RWPE2 (cell line): ENCODE measurements around the gene SMIM35.

ENCODE experiments used
- ATAC-seq: fragments of 200-7000 bp; cut with Tn5 transposase; 3 replicates; pipeline ENCODE4 v1.9.1; 2021; ENCODE audit warnings: low read depth
- DNase-seq: peaks from one replicate; pipeline ENCODE4 v3.0.0-alpha.2; 2020; ENCODE audit warnings: low spot score
- H3K27ac ChIP-seq: fragments of 450-650 bp; 2 replicates; pipeline ENCODE4 v1.5.1; 2017; ENCODE audit warnings: mild to moderate bottlenecking; ENCODE audit not compliant: poor library complexity, severe bottlenecking
- H3K27me3 ChIP-seq: fragments of 250-450 bp; sonication (Bioruptor Pico); 2 replicates; pipeline ENCODE4 v1.5.1; 2021; ENCODE audit warnings: mild to moderate bottlenecking, moderate library complexity; ENCODE audit not compliant: insufficient read depth, poor library complexity, severe bottlenecking
- H3K36me3 ChIP-seq: fragments of 250-450 bp; sonication (Bioruptor Pico); 2 replicates; pipeline ENCODE4 v1.5.1; 2020; ENCODE audit warnings: low read depth, mild to moderate bottlenecking, moderate library complexity
- H3K4me1 ChIP-seq: fragments of 250-450 bp; sonication (Bioruptor Pico); 2 replicates; pipeline ENCODE4 v1.5.1; 2021; ENCODE audit warnings: mild to moderate bottlenecking, moderate library complexity; ENCODE audit not compliant: insufficient read depth, poor library complexity, severe bottlenecking
- H3K4me3 ChIP-seq: fragments of 250-450 bp; sonication (Bioruptor Pico); 2 replicates; pipeline ENCODE4 v1.5.1; 2021; ENCODE audit warnings: mild to moderate bottlenecking, moderate library complexity; ENCODE audit not compliant: severe bottlenecking
- H3K9me3 ChIP-seq: fragments of 250-450 bp; sonication (Bioruptor Pico); 2 replicates; pipeline ENCODE4 v1.5.1; 2021; ENCODE audit warnings: mild to moderate bottlenecking, moderate library complexity; ENCODE audit not compliant: severe bottlenecking
- CTCF ChIP-seq: fragments of 450-650 bp; IDR thresholded peaks from one replicate; pipeline ENCODE4 v1.5.1; 2017; ENCODE audit warnings: mild to moderate bottlenecking, moderate library complexity; ENCODE audit not compliant: poor library complexity, severe bottlenecking

Gene SMIM35

DNA sequence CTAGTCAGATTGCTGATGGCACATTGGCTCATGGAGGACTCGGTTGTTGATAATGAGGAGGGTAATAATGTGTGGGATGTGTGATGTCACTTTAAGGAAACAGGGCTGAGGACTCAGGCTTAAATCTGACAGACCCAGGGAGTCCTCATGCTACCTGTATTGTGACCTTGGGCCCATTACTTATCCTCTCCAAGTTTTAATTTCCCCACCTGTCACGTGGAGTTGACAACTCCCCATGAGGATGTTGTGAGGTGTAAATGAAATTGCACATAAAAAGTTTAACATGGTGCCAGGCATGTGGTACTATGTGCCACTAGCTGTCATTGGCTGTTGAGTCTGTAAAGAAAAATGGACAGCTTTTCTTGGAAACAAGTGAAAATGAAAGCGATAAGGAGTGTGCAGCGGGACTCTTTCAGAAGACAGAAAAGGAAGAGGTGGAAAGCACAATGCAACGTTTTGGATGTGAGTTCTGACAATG is 85.2 kb downstream of the SMIM35 start:
- no peaks in the 10 kb centered on the region for H3K4me1 ChIP-seq

DNA sequence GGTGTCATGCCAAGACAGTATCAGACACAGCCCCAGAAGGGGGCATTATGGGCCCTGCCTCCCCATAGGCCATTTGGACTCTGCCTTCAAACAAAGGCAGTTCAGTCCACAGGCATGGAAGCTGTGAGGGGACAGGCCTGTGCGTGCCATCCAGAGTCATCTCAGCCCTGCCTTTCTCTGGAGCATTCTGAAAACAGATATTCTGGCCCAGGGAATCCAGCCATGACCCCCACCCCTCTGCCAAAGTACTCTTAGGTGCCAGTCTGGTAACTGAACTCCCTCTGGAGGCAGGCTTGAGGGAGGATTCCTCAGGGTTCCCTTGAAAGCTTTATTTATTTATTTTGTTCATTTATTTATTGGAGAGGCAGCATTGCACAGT is 85.9 kb downstream of the SMIM35 start:
- no peak overlapping the region for H3K27ac ChIP-seq
- H3K9me3 ChIP-seq: no peaks in the 10 kb centered on the region
- H3K4me1 ChIP-seq: no peaks in the 10 kb centered on the region
- ATAC-seq (no peak), DNase-seq (no peak)
- TF ChIP-seq CTCF: no peak
- no peaks in the 10 kb centered on the region for H3K36me3 ChIP-seq
- no peak overlapping the region for H3K4me3 ChIP-seq
- no peaks in the 10 kb centered on the region for H3K27me3 ChIP-seq

More for the DNA sequence above, 85.2 kb downstream of the SMIM35 start:
- no peaks in the 10 kb centered on the region for H3K36me3 ChIP-seq
- ATAC-seq: no peak
- DNase-seq: no peak
- TF ChIP-seq CTCF: no peak
- H3K4me3 ChIP-seq: no peak overlapping the region
- no peak overlapping the region for H3K27ac ChIP-seq
- H3K9me3 ChIP-seq: no peaks in the 10 kb centered on the region
- H3K27me3 ChIP-seq: no peaks in the 10 kb centered on the region

GRCh38 chr11:118000067-118000849 is 86.5 kb downstream of the SMIM35 start:
- DNase-seq: no peak
- H3K4me1 ChIP-seq: no peaks in the 10 kb centered on the region
- no peak overlapping the region for H3K27ac ChIP-seq
- no peaks in the 10 kb centered on the region for H3K36me3 ChIP-seq
- ATAC-seq: no peak
- TF ChIP-seq CTCF: no peak
- H3K27me3 ChIP-seq: no peaks in the 10 kb centered on the region
- no peaks in the 10 kb centered on the region for H3K9me3 ChIP-seq
- H3K4me3 ChIP-seq: no peak overlapping the region

DNA sequence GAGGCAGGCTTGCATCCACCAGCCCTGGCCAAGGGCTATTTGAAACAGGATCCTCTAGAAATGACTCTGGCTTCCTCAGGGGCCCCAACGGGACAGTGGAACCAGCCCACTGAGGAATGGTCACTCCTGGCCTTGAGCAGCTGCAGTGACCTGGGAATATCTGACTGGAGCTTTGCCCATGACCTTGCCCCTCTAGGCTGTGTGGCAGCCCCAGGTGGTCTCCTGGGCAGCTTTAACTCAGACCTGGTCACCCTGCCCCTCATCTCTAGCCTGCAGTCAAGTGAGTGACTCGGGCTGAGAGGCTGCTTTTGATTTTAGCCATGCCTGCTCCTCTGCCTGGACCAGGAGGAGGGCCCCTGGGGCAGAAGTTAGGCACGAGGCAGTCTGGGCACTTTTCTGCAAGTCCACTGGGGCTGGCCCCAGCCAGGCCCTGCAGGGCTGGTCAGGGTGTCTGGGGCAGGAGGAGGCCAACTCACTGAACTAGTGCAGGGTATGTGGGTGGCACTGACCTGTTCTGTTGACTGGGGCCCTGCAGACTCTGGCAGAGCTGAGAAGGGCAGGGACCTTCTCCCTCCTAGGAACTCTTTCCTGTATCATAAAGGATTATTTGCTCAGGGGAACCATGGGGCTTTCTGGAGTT is 87.3 kb downstream of the SMIM35 start:
- DNase-seq (no peak), ATAC-seq (no peak)
- Histone ChIP-seq H3K27me3 (no peaks in the 10 kb centered on the region), H3K4me3 (no peak overlapping the region), H3K9me3 (no peaks in the 10 kb centered on the region), H3K27ac (no peak overlapping the region), H3K36me3 (no peaks in the 10 kb centered on the region), H3K4me1 (no peaks in the 10 kb centered on the region)
- TF ChIP-seq CTCF: no peak
